ENCODE results near the gene WFDC11.
"Not testable (repeated sequence)": the region's sequence is repeated elsewhere in the genome, so short reads cannot be mapped to it uniquely, and the experiment has no call there.

Gene WFDC11

GRCh38 chr20:45670139-45670538 lies at the start of gene WFDC11:
Gene WFDC11 (minus strand): TSS chr20:45670239. CDS start chr20:45650600, 19,639 bp downstream.
- no peak for DNase-seq

GRCh38 chr20:45716141-45716688 lies 46.2 kb upstream of the WFDC11 start:
- DNase-seq, result not testable (repeated sequence)

- no peak for DNase-seq
Measured at GRCh38 chr20:45704969-45705637, 35.1 kb upstream of the WFDC11 start, which contains the start of gene WFDC10B. Gene WFDC10B (minus strand): TSS chr20:45705019. CDS start chr20:45685992, 19,027 bp downstream.

GRCh38 chr20:45701873-45702272 lies 31.8 kb upstream of the WFDC11 start, which contains the start of gene WFDC13:
Gene WFDC13 (plus strand): TSS chr20:45702038. CDS start chr20:45702124, 86 bp downstream.
- DNase-seq, result no peak

GRCh38 chr20:45701104-45701503 lies 31.1 kb upstream of the WFDC11 start:
- no peak for DNase-seq

- DNase-seq, result no peak
Measured at GRCh38 chr20:45695496-45695895, 25.5 kb upstream of the WFDC11 start.

- not testable (repeated sequence) for DNase-seq
Measured at GRCh38 chr20:45693346-45693745, 23.3 kb upstream of the WFDC11 start.

GRCh38 chr20:45685896-45686295 lies 15.9 kb upstream of the WFDC11 start:
- DNase-seq, result no peak

GRCh38 chr20:45679650-45680049 lies 9.6 kb upstream of the WFDC11 start:
- DNase-seq, result no peak

- no peak for DNase-seq
Measured at GRCh38 chr20:45672765-45673164, 2.7 kb upstream of the WFDC11 start.

GRCh38 chr20:45657038-45657437 lies 13.0 kb downstream of the WFDC11 start:
- not testable (repeated sequence) for DNase-seq

GRCh38 chr20:45651726-45652125 lies 18.3 kb downstream of the WFDC11 start:
- not testable (repeated sequence) for DNase-seq

- no peak for DNase-seq
Measured at GRCh38 chr20:45649312-45649863, 20.7 kb downstream of the WFDC11 start.

- no peak for DNase-seq
Measured at GRCh38 chr20:45647441-45648050, 22.5 kb downstream of the WFDC11 start.

GRCh38 chr20:45646875-45647274 lies 23.2 kb downstream of the WFDC11 start:
- no peak for DNase-seq

GRCh38 chr20:45645869-45646268 lies 24.2 kb downstream of the WFDC11 start:
- not testable (repeated sequence) for DNase-seq

GRCh38 chr20:45641076-45641475 lies 29.0 kb downstream of the WFDC11 start:
- not testable (repeated sequence) for DNase-seq

GRCh38 chr20:45639687-45640086 lies 30.4 kb downstream of the WFDC11 start:
- DNase-seq, result no peak

GRCh38 chr20:45636513-45636912 lies 33.5 kb downstream of the WFDC11 start:
- DNase-seq, result no peak

GRCh38 chr20:45631184-45631583 lies 38.9 kb downstream of the WFDC11 start, which contains the start of gene WFDC9:
Gene WFDC9 (minus strand): TSS chr20:45631284. CDS start chr20:45610181, 21,103 bp downstream.
- no peak for DNase-seq

- no peak for DNase-seq
Measured at GRCh38 chr20:45630371-45630770, 39.7 kb downstream of the WFDC11 start.

GRCh38 chr20:45629496-45630100 lies 40.4 kb downstream of the WFDC11 start, which contains the start of gene WFDC10A:
Gene WFDC10A (plus strand): TSS chr20:45629739. CDS start chr20:45629814, 75 bp downstream.
- no peak for DNase-seq

GRCh38 chr20:45626540-45626939 lies 43.5 kb downstream of the WFDC11 start:
- DNase-seq, result no peak
